ENCODE results near the gene ZSWIM3.
"Not testable (repeated sequence)": the region's sequence is repeated elsewhere in the genome, so short reads cannot be mapped to it uniquely, and the experiment has no call there.

The ZSWIM3 gene

DNA sequence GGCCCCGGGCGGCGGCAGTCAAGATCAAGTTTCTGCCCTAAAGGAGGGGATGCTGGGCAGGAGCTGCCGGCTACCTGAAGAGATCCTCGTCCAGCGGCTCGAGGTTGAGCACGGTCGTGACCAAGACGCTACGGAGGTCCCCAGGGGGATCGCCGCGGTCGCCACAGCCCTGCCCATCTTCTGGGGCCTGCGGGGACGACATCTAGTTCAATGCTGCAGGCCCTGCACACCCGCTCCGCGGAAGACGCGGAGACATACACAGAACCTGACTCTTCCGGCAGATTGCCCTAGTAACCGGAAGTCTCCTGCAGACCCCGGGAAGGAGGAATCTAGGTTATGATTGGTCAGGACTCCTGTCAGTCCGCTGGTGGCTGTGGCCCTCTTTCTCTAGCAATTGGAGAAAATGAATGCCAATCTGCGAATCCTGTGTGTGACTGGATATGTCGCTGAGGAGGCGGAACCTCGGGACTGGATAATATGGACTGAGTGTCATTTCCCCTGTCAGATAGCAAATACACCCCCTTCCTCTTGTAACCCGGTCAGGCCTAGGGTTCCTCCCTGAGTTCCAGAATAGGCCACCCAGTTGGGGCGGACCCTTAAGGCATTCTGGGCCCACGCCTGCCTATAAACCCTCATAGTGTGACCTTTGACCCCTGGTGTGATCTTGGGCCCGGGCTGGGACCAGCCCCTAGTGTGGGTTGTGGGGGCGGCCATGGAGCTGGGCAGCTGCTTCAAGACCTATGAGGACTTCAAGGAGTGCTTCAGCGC, at the start of gene ZSWIM3, which contains the start of gene ACOT8:
TSS of gene ZSWIM3 (plus strand) at position 501 of the 768 bp plus-strand sequence. CDS start at position 713, 212 bp downstream.
TSS of gene ACOT8 (minus strand) at position 279 of the 768 bp plus-strand sequence. CDS start at position 202, 77 bp downstream.
- DNase-seq: peak; percentile 99

DNA sequence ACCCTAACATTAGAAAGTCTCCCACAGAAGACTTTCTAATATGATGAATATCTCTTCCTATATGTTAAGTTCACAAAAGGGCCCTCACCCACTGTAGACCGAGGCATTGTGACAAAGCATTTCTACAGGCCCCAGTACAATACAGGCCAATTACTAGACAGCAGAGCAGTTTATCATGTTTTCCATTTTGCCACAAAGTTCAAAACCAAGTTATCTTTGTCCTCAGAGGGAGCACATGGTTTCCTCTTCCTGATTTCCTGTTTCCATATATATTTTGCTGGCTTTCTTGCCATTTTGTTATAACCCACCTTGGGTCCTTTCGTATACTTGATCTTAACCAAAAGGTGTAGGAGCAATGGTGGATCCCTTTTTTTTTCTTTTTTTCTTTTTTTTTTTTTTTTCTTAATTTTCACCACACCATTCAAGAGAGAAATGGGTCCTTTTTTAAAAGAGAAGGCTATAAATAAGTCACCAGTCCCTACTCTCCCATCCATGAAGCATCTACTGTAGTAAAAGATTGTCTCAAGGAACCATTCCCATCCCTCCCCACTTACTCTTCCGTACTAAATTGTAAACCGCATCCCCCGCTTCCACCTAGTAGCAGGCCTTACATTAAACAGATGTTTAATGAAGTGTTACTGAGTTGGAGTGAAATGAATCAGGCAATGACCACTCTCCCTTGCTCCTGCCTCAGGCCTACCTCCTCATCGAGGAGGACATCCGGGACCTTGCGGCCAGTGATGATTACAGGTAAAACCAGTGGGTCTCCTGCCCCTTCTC, 47.0 kb upstream of the ZSWIM3 start:
- no peak for DNase-seq

GRCh38 chr20:45812157-45813005, 45.0 kb upstream of the ZSWIM3 start, which contains the start of gene UBE2C:
Gene UBE2C, plus strand, starts transcription at chr20:45812644. Its CDS starts 52 bp downstream, at chr20:45812696.
- peak; percentile 99 for DNase-seq

DNA sequence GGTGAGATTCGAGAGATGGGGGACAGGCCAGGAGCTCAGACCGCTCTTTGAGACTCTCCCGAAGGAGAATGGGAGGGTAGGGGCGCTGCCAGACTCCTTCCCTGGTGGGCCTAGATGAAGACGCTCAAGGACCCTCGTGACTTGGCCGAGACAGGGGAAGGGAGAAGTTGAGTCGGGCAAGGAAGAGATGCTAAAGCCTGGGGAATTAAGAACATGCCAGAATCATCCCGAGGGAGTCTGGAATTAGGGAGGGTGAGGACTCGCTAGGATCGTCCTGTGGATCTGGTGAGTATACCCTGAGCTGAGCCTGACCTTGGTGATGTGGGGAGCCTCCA, 44.4 kb upstream of the ZSWIM3 start:
- no peak for DNase-seq

DNA sequence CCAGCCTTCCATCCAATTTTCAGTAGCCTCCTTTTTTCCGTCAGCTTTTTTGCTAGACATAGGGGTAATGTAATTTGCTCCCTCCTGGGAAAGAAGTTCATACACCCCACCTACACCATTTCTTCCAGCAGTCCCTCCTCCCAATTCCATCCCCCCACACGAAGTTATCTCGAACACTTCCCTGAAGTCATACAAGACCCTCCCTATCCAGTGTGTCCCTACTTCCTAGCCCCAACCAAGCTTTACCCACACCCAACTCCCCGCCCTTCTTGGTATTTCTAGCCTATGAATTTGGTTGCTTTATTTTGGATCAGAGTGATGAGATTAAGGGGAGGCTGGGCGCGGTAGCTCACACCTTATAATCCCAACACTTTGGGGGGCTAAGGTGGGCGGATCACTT, 43.9 kb upstream of the ZSWIM3 start:
- no peak for DNase-seq

GRCh38 chr20:45814314-45814713, 43.1 kb upstream of the ZSWIM3 start:
- DNase-seq: no peak

DNA sequence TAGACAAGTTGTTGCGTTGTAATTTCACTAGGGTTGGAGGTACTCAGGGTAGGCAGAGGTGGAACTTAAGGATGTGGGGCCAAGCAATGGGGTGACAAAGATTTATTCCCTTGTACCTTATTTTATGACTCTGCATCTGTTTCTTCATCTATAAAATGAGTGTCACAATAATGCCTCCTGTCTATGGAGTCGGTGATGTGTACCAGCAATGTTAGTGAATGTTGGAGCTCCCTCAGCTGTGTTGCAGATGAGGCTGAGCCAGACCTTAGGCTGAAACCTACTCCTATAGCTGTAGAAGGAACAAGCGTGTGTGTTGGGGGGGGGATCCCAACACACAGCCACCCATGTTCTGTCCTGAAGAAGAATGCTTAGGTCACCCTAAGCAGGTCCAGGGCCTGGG, 40.5 kb upstream of the ZSWIM3 start:
- DNase-seq: no peak

DNA sequence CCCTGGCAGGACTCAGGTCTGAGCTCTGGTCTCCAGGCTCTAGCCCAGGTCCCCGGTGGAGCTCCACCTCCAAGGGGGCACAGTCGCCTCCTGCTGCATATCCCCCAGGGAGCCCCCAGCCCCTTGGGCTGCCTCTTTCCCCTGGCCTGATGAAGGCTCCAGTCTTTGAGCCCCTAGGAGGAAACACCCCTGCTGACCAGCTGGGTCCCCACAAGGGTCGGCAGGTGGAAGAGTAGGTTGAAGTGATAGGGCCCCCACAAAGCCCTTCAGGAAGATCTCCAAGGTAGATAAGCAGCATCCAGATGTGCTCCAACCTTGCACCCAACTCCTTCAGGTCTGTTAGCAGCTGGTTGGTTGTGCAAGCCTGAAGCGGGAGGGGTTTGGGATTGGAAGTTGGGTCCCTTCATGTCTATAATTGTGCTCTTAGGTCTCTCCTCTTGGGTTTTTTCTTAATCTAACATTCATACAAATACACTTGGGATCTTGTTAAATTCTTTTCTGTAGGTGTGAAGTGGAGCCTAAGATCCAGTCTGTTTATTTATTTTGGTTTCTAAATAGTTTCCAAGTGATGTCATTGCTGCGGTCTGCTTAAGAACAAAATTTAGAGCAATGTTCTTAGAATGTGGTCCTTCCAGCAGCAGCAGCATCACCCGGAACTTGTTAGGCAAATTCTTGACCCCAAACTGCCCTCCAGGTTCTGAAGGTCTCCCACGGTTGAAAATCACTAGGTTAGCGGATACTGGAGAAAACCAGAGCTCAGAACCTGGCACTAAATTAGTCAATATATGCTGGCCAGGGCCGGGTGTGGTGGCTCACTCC, 39.8 kb upstream of the ZSWIM3 start:
- DNase-seq: no peak

GRCh38 chr20:45818239-45818638, 39.2 kb upstream of the ZSWIM3 start:
- no peak for DNase-seq

DNA sequence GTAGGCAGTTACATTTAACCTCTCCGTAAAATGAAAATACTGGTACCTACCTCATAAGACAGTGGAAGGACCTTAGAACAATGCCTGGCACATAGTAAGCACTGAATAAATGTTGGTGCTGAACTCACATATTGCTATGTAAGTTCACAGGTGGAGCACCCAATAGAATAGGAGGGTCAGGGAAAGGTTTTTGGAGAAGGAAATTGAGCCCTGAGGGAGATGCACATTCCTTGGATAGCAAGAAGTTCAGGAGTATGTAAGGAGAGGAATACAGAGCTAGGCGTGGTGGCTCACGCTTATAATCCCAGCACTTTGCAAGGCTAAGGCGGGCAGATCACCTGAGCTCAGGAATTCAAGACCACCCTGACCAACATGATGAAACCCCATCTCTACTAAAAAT, 37.9 kb upstream of the ZSWIM3 start:
- DNase-seq: no peak

GRCh38 chr20:45821947-45822346, 35.5 kb upstream of the ZSWIM3 start:
- no peak for DNase-seq

- no peak for DNase-seq
Measured at GRCh38 chr20:45822857-45823256, 34.6 kb upstream of the ZSWIM3 start.

DNA sequence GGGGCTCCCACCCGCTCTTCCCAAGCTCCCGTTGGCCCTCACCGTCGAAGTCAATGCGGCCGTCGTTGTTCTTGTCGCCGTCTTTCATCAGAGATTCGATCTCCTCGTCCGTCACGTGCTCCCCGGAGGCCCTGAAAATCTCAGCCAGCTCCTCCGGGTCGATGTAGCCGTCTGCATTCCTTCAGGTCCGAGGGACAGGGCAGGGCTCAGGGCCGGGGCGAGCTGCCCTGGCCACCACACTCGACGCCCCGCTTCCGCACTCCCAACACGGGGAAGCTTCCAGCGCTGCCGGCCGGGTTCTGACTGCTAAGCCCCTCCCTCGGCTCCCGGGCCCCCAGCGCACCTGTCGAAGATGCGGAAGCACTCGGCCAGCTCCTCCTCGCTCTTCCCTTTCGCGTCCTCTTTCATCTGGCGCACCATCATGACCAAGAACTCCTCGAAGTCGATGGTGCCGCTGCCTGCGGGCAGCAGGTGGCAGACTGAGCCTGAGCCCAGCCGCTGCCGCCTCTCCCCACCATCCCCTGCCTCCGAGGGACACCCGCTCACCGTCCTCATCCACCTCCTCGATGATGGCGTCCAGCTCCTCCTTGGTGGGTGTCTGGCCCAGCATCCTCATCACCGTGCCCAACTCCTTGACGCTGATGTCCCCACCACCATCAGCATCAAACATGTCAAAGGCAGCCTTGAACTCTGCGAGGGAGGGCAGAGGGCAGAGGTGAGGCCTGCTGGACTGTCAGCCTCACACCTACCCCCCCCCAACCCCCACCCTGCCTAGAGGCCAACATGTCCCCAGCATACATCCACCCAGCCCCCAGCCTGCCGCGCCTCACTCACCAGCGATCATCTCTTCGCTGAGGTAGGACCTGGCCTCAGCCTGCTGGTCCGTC, 33.2 kb upstream of the ZSWIM3 start:
- no peak for DNase-seq

DNA sequence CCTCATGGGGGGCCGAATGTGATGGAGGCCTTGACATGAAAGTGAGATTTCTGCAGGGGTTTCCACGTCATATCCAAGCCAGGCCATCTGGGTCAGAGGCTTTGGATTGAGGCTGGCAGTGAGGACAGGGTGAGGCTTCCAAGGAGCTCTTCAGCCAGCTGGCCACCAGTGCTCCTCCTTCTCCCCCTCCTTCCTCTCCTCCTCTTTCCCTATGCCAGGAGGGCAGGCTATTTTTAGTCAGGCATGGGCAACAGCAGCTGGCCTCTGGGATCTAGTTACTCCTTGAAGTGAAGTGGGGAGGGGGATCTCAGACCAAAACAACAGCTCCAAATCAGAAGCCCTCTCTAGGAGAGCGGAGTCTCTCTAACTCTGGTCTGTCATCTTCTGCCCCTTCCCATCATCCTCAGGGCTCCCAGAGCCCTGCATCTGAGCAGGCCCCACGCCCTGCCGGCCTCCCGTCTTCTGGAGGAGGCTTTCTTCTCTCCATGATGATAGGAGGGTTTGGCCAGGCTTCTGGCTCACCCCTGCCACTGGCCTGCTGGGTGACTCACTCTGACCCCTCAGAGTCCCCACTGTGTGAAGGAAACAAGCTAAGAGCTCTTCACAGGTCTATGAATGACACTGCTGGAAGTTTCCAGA, 30.9 kb upstream of the ZSWIM3 start:
- no peak for DNase-seq

DNA sequence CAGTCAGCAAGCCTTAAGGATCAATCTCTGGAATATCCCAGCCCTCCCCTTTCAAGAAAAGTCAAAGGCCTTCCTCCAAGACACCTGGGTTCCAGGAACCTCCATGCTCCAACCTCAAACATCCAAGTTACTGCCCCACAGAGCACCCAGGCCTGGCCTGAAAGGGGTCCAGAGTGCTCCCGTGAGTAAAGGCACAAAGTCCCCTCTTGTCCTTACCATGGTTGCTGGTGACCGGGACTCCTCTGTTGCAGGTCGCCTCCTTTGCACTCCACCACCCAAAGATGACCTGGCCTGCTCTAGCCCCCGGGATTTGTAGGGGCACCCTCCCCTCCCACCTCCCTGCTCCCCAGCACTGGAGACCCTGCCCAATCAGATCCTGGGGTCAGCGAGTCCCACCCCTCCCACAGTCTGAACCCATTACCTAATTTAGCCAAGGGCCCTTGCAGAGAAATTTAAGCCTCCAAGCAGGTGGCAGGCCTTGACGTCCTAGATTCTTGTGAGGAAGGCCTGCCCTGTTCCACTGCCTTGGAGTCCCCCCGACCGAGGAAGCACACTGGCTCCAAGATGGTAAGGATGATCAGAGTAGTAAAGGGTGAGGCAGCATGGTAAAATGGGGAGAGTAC, 30.3 kb upstream of the ZSWIM3 start, which contains the start of gene TNNC2:
TSS of gene TNNC2 (minus strand) at position 283 of the 623 bp plus-strand sequence. CDS start at position 219, 64 bp downstream.
- no peak for DNase-seq

DNA sequence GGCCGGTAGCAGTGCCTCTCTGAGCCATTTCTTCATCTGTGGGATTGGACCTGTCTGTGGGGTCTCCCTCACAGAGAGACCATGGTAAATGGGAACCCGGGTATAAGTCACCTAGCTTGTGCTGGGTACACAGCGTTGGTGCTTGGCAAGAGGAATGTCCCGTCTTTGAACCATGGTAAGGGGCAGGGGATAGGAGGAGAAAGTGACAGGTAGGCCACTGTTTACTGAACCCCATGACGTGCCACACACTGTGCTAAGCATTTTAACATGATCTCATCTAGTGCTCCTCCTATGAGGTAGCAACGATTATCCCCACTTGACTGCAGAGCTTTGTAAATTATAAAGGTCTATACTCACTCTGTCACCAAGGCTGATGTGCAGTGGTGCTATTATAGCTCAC, 29.7 kb upstream of the ZSWIM3 start:
- DNase-seq: no peak

- no peak for DNase-seq
Measured at GRCh38 chr20:45828589-45828988, 28.8 kb upstream of the ZSWIM3 start.

DNA sequence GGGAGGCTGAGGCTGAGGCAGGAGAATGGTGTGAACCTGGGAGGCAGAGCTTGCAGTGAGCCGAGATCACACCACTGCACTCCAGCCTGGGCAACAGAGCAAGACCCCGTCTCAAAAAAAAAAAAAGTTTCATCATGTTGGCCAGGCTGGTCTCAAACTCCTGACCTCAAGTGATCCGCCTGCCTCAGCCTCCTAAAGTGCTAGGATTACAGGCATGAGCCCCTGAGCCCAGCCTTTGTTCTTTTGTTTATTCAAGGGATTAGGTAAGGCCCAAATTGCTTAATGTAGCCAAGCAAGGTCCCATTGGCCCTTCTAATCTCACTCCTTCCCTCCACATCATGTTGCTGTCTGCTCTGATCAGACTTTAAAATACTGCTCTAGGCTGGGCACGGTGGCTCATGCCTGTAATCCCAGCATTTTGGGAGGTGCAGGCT, 27.7 kb upstream of the ZSWIM3 start:
- DNase-seq: not testable (repeated sequence)

GRCh38 chr20:45832619-45833018, 24.8 kb upstream of the ZSWIM3 start:
- DNase-seq: no peak
